Liver (tissue), 3 donors: ENCODE results near the gene SLC25A6.

Experiments used
- EGR1 ChIP-seq, 2 donors: IDR thresholded peaks; 2 replicates each; pipeline ENCODE4 v1.6.1; 2016 to 2018; ENCODE audit warnings: antibody characterized with exemption in 2 of 2, low read depth in 2 of 2
- FOXA1 ChIP-seq: IDR thresholded peaks from 2 replicates; pipeline ENCODE4 v1.6.1; 2016; ENCODE audit warnings: antibody characterized with exemption
- FOXA2 ChIP-seq: IDR thresholded peaks from 2 replicates; pipeline ENCODE4 v1.6.1; 2016; ENCODE audit warnings: antibody characterized with exemption
- RAD21 ChIP-seq, 2 donors: IDR thresholded peaks; 2 replicates each; pipeline ENCODE4 v1.6.1; 2016; ENCODE audit warnings: antibody characterized with exemption in 2 of 2, mild to moderate bottlenecking in 2 of 2
- RXRA ChIP-seq, 2 donors: IDR thresholded peaks; 2 replicates each; pipeline ENCODE4 v1.6.1; 2017 to 2018; ENCODE audit warnings: antibody characterized with exemption in 2 of 2, mild to moderate bottlenecking in 1 of 2
- SP1 ChIP-seq: IDR thresholded peaks from 2 replicates; pipeline ENCODE4 v1.6.1; 2018; ENCODE audit warnings: antibody characterized with exemption, mild to moderate bottlenecking
- TAF1 ChIP-seq: conservative IDR thresholded peaks from 2 replicates; pipeline ENCODE4 v1.6.1; 2016; ENCODE audit warnings: antibody characterized with exemption, mild to moderate bottlenecking
- YY1 ChIP-seq: IDR thresholded peaks from 2 replicates; pipeline ENCODE4 v1.6.1; 2016; ENCODE audit warnings: antibody characterized with exemption, mild to moderate bottlenecking
- TF ChIP-seq, protein P1 (sequence below): IDR thresholded peaks from 2 replicates; pipeline ENCODE4 v1.6.1; 2016; ENCODE audit warnings: antibody characterized with exemption, mild to moderate bottlenecking
- TF ChIP-seq, protein P2 (sequence below): fragments of 150-350 bp; IDR thresholded peaks from 2 replicates; pipeline ENCODE4 v1.5.1; 2017; ENCODE audit warnings: improper control_type of control experiment, low read depth, low read length; ENCODE audit not compliant: missing input control
- TF ChIP-seq, protein P3 (sequence below): IDR thresholded peaks from 2 replicates; pipeline ENCODE4 v1.6.1; 2016; ENCODE audit warnings: antibody characterized with exemption
- TF ChIP-seq, protein P4 (sequence below): IDR thresholded peaks from 2 replicates; pipeline ENCODE4 v1.6.1; 2016; ENCODE audit warnings: antibody characterized with exemption
- TF ChIP-seq, protein P5 (sequence below): IDR thresholded peaks from 2 replicates; pipeline ENCODE4 v1.6.1; 2016; ENCODE audit warnings: antibody characterized with exemption
- donor health status: healthy.
- donor health status: healthy.

DNA sequence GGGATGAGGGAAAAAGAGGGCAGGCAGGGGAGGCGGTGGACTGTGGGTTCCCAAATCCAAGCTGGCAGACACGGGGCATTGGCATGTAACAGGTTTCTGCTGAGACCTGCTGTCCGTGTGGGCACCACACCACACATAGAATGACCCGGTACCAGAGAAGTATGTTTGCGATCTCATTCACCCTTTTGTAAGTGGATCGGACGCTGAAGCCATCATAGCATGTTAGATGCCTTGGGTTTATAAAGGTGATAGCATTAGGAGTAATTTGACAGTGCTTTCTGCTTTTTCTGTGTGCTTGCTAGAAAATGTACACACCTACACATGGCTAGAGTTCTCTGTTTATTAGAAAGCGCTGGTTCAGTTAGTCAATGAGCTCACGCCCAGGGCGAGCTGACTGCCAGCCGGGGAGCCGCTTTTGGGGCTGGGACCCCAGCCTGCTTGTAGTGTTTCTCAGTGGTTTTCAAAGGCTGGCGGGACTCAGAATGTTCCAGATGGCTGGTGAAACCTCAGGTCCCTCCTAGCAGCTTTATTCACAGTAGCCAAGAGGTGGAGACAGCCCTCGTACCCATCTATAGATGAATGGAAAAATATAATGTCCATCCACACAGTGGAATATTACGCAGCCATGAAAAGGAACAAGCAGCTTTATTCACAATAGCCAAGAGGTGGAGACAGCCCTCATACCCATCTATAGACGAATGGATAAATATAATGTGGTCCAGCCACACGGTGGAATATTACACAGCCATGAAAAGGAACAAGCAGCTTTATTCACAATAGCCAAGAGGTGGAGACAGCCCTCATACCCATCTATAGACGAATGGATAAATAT lies 54.7 kb downstream of the SLC25A6 start:
- TF ChIP-seq, protein P1, sequence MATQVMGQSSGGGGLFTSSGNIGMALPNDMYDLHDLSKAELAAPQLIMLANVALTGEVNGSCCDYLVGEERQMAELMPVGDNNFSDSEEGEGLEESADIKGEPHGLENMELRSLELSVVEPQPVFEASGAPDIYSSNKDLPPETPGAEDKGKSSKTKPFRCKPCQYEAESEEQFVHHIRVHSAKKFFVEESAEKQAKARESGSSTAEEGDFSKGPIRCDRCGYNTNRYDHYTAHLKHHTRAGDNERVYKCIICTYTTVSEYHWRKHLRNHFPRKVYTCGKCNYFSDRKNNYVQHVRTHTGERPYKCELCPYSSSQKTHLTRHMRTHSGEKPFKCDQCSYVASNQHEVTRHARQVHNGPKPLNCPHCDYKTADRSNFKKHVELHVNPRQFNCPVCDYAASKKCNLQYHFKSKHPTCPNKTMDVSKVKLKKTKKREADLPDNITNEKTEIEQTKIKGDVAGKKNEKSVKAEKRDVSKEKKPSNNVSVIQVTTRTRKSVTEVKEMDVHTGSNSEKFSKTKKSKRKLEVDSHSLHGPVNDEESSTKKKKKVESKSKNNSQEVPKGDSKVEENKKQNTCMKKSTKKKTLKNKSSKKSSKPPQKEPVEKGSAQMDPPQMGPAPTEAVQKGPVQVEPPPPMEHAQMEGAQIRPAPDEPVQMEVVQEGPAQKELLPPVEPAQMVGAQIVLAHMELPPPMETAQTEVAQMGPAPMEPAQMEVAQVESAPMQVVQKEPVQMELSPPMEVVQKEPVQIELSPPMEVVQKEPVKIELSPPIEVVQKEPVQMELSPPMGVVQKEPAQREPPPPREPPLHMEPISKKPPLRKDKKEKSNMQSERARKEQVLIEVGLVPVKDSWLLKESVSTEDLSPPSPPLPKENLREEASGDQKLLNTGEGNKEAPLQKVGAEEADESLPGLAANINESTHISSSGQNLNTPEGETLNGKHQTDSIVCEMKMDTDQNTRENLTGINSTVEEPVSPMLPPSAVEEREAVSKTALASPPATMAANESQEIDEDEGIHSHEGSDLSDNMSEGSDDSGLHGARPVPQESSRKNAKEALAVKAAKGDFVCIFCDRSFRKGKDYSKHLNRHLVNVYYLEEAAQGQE: no peak
- TF ChIP-seq, protein P2, sequence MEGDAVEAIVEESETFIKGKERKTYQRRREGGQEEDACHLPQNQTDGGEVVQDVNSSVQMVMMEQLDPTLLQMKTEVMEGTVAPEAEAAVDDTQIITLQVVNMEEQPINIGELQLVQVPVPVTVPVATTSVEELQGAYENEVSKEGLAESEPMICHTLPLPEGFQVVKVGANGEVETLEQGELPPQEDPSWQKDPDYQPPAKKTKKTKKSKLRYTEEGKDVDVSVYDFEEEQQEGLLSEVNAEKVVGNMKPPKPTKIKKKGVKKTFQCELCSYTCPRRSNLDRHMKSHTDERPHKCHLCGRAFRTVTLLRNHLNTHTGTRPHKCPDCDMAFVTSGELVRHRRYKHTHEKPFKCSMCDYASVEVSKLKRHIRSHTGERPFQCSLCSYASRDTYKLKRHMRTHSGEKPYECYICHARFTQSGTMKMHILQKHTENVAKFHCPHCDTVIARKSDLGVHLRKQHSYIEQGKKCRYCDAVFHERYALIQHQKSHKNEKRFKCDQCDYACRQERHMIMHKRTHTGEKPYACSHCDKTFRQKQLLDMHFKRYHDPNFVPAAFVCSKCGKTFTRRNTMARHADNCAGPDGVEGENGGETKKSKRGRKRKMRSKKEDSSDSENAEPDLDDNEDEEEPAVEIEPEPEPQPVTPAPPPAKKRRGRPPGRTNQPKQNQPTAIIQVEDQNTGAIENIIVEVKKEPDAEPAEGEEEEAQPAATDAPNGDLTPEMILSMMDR: no peak
- TF ChIP-seq RAD21 (IDR thresholded peaks at IDR 0.05) (no peak), FOXA1 (no peak), TAF1 (no peak), FOXA2 (no peak), RXRA (IDR thresholded peaks at IDR 0.05) (no peak), SP1 (no peak), YY1 (no peak), EGR1 (IDR thresholded peaks at IDR 0.05; ENCODE audit: low read depth in 2 of 2) (no peak)
- TF ChIP-seq, protein P3, sequence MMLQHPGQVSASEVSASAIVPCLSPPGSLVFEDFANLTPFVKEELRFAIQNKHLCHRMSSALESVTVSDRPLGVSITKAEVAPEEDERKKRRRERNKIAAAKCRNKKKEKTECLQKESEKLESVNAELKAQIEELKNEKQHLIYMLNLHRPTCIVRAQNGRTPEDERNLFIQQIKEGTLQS: no peak
- TF ChIP-seq, protein P4, sequence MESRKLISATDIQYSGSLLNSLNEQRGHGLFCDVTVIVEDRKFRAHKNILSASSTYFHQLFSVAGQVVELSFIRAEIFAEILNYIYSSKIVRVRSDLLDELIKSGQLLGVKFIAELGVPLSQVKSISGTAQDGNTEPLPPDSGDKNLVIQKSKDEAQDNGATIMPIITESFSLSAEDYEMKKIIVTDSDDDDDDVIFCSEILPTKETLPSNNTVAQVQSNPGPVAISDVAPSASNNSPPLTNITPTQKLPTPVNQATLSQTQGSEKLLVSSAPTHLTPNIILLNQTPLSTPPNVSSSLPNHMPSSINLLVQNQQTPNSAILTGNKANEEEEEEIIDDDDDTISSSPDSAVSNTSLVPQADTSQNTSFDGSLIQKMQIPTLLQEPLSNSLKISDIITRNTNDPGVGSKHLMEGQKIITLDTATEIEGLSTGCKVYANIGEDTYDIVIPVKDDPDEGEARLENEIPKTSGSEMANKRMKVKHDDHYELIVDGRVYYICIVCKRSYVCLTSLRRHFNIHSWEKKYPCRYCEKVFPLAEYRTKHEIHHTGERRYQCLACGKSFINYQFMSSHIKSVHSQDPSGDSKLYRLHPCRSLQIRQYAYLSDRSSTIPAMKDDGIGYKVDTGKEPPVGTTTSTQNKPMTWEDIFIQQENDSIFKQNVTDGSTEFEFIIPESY: no peak
- TF ChIP-seq, protein P5, sequence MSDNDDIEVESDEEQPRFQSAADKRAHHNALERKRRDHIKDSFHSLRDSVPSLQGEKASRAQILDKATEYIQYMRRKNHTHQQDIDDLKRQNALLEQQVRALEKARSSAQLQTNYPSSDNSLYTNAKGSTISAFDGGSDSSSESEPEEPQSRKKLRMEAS: no peak
